AG09309 (cell line): ENCODE data around the gene SOBP.
"Not testable (repeated sequence)": the region's sequence is repeated elsewhere in the genome, so short reads cannot be mapped to it uniquely, and the experiment has no call there.

Source experiments
- DNase-seq: peaks from one replicate; pipeline ENCODE4 v3.0.0-alpha.2; 2010; ENCODE audit warnings: low read depth
- H3K4me3 ChIP-seq: 2 replicates; pipeline ENCODE4 v1.5.1; 2011; ENCODE audit warnings: mild to moderate bottlenecking, low read depth, low read length, moderate library complexity; ENCODE audit not compliant: control insufficient read depth
- TF ChIP-seq, protein P1 (sequence below): IDR thresholded peaks from 2 replicates; pipeline ENCODE4 v1.5.1; 2011; ENCODE audit warnings: mild to moderate bottlenecking, low read depth, low read length, inconsistent platforms; ENCODE audit not compliant: insufficient read depth, control insufficient read depth; ENCODE audit errors: missing control alignments

The SOBP gene

DNA sequence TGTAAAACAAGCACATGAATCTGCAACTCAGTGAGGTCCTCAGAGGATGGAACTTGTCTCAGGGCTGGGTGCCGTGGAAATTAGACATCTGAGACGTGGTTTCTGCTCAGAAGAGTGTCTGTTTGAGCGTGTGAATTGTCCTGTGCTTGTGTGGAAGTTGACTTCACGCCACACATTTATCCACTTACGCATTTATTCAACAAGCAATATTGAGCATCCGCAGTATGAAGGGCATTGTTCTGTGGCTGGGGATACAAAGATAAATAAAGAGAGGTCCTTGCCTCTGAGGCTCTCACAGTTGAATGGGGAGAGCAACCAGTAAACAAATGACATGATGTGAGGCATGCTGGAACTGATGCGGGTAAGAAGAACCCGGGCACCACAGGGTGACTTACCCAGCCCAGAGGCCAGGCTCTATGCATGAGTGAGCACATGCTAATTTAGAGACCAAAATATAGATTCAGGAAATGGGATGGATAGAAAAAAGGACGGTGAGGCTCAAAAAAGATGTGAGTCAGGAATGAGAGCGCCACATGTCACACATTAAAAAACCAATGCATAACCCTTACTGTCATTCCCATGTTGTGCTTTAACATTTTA, 60.4 kb downstream of the SOBP start:
- TF ChIP-seq, protein P1, sequence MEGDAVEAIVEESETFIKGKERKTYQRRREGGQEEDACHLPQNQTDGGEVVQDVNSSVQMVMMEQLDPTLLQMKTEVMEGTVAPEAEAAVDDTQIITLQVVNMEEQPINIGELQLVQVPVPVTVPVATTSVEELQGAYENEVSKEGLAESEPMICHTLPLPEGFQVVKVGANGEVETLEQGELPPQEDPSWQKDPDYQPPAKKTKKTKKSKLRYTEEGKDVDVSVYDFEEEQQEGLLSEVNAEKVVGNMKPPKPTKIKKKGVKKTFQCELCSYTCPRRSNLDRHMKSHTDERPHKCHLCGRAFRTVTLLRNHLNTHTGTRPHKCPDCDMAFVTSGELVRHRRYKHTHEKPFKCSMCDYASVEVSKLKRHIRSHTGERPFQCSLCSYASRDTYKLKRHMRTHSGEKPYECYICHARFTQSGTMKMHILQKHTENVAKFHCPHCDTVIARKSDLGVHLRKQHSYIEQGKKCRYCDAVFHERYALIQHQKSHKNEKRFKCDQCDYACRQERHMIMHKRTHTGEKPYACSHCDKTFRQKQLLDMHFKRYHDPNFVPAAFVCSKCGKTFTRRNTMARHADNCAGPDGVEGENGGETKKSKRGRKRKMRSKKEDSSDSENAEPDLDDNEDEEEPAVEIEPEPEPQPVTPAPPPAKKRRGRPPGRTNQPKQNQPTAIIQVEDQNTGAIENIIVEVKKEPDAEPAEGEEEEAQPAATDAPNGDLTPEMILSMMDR = no peak

DNA sequence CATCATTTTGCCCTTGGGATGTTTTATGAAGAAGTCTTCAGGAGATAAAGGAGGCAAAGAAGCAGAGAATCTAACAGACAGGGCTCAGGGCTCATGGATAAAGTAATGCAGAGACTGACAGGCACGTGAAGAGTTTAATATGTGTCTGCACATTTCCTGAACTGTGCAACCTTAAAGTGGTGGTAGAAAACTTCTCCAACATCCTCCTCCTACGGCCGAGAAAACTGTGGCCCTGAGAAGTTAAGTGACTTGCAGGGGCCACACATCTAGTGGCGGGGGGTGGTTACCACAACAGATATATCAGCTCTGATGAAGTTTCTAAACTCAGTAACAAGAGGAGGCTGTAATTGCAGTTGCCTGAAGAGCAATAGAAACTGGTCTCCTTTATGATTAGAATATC, 61.0 kb downstream of the SOBP start:
- TF ChIP-seq, protein P1 = no peak
- DNase-seq = no peak
- no peak overlapping the region for H3K4me3 ChIP-seq

More for the DNA sequence above, 60.4 kb downstream of the SOBP start:
- DNase-seq = no peak
- no peak overlapping the region for H3K4me3 ChIP-seq

DNA sequence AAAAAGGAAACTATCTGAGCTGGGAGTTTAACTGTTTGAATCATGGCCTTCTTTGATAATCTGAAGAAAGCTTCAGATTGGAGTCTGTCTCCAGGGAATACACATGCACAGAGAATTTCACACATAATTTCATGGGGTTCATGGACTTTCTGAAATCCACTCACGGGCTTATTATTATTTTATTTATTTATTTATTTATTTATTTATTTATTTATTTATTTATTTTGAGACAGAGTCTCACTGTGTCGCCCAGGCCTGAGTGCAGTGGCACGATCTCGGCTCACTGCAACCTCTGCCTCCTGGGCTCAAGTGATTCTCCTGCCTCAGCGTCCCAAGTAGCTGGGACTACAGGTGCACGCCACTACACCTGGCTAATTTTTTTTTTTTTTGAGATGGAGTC, 63.2 kb downstream of the SOBP start:
- DNase-seq, H3K4me3 ChIP-seq: not testable (repeated sequence)

DNA sequence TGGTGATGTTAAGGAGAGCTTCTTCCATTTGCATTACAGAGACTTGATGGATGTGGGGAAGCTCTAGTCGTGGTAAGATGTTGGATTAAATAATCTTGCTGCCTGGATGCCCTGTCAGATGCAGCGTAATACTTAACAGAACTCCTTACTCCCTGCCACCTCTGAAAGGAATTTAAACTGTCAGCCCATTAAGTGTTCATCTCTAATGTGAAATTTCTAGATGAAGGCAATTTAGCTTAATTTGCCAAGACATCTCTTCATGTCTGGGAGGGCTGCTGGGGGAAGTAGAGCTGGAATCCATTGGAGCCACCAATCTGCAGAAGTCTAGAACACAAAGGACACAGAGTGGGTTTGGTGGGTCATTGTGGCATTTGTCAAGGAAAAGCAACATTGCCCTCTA, 64.4 kb downstream of the SOBP start:
- no peak for DNase-seq
- TF ChIP-seq, protein P1 = no peak
- H3K4me3 ChIP-seq = no peak overlapping the region

DNA sequence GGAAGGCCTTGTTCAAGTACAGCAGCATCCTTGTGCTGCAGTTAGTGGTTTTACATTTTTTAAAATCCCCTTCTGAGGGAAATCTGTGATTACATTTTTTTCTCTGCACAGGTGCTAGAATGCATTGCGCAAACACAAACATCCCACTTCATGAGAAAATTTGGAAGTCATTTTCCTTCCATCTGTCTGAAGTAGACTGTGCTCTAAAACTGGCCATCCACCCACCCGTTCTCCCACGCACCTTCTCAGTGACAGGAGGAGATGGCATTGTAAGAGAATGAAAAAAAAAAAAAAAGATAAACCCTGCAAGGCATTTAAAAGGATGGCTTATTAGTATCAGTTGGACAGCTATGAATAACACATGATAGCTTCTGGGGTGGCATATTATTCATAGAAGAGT, 65.0 kb downstream of the SOBP start:
- TF ChIP-seq, protein P1 = no peak
- no peak for DNase-seq
- no peak overlapping the region for H3K4me3 ChIP-seq

DNA sequence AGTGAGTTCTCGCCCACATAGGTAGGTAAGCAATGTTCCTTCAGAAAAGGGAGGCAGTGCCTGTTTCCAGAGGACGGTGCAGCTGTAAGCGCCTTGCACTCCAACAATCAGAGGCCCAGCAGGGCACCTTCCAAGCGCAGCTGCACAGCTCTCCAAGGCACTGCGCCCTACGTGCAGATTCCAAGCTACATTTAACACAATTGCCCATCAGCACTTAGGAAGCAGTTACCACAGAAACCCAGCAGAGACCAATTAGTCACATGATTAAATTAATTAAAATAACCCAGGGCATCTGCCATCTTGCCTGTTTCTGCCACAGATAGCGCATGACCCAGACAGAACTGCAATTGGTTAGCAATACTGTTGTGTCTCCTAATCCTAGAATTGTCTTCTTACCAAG, 65.5 kb downstream of the SOBP start:
- DNase-seq = no peak
- TF ChIP-seq, protein P1 = no peak
- no peak overlapping the region for H3K4me3 ChIP-seq

DNA sequence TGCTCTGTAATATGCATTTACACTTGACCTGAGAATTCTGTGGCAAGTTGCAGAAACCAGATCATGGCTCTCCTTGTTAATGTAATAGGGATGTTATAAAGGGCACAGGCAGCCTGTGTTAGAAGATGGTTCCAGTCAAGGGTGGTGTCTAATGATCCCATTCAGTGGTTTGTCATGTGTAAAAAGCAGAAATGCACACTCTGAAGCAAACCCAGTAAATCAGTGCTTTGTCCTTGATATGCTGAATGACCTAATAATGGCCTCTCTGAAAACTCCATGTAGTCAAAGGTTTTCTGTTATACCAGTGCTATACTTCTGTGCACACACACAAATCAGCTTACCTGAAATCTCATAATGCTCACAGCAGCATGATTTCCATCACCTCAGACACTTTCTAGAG, 66.2 kb downstream of the SOBP start:
- TF ChIP-seq, protein P1 = no peak
- no peak for DNase-seq
- no peak overlapping the region for H3K4me3 ChIP-seq
